MM.1S (cell line): ENCODE data around the gene KCNMA1.

Experiments used
- DNase-seq: peaks from one replicate; pipeline ENCODE4 v3.0.0-alpha.2; 2015
- H2AFZ ChIP-seq: fragments of 300-600 bp; sonication (generic); 2 replicates; pipeline ENCODE4 v1.6.0; 2016; ENCODE audit warnings: antibody characterized with exemption, low read length
- H3F3A ChIP-seq: fragments of 300-600 bp; sonication (generic); 2 replicates; pipeline ENCODE4 v1.6.1; 2016; ENCODE audit warnings: mild to moderate bottlenecking, antibody characterized with exemption, low read length, moderate library complexity, mixed read lengths; ENCODE audit not compliant: insufficient read depth
- H3K27ac ChIP-seq: fragments of 300-600 bp; sonication (generic); 2 replicates; pipeline ENCODE4 v1.5.1; 2016; ENCODE audit warnings: mild to moderate bottlenecking, low read length
- H3K27me3 ChIP-seq: fragments of 300-600 bp; sonication (generic); replicated peaks from 2 replicates; pipeline ENCODE4 v1.6.0; 2016; ENCODE audit warnings: low read length; ENCODE audit not compliant: insufficient read depth
- H3K36me3 ChIP-seq: fragments of 300-600 bp; sonication (generic); replicated peaks from 2 replicates; pipeline ENCODE4 v1.6.1; 2016; ENCODE audit warnings: mild to moderate bottlenecking, low read length, mixed read lengths; ENCODE audit not compliant: insufficient read depth
- H3K4me1 ChIP-seq: fragments of 300-600 bp; sonication (generic); 2 replicates; pipeline ENCODE4 v1.6.1; 2016; ENCODE audit warnings: low read length, mixed read lengths
- H3K4me2 ChIP-seq: fragments of 300-600 bp; sonication (generic); 2 replicates; pipeline ENCODE4 v1.6.0; 2016; ENCODE audit warnings: low read depth, low read length
- H3K4me3 ChIP-seq: fragments of 300-600 bp; sonication (generic); 2 replicates; pipeline ENCODE4 v1.5.1; 2016; ENCODE audit warnings: low read length, mixed read lengths
- H3K79me2 ChIP-seq: fragments of 300-600 bp; sonication (generic); 2 replicates; pipeline ENCODE4 v1.6.1; 2016; ENCODE audit warnings: mixed run types, low read length, mixed read lengths
- H3K9ac ChIP-seq: fragments of 300-600 bp; sonication (generic); 2 replicates; pipeline ENCODE4 v1.6.1; 2016; ENCODE audit warnings: low read length, mixed read lengths
- H3K9me2 ChIP-seq: fragments of 300-600 bp; sonication (generic); replicated peaks from 2 replicates; pipeline ENCODE4 v1.6.1; 2016; ENCODE audit warnings: mild to moderate bottlenecking, low read length, mixed read lengths; ENCODE audit not compliant: insufficient read depth
- H3K9me3 ChIP-seq: fragments of 300-600 bp; sonication (generic); replicated peaks from 2 replicates; pipeline ENCODE4 v1.6.1; 2016; ENCODE audit warnings: mild to moderate bottlenecking, low read length, mixed read lengths; ENCODE audit not compliant: insufficient read depth
- H4K20me1 ChIP-seq: fragments of 300-600 bp; sonication (generic); 2 replicates; pipeline ENCODE4 v1.6.1; 2016; ENCODE audit warnings: mild to moderate bottlenecking, low read length, moderate library complexity, mixed read lengths; ENCODE audit not compliant: insufficient read depth
- CTCF ChIP-seq: fragments of 300-600 bp; sonication (generic); IDR thresholded peaks from 2 replicates; pipeline ENCODE4 v1.5.1; 2016; ENCODE audit warnings: antibody characterized with exemption, low read length, mixed read lengths
- EZH2 ChIP-seq: fragments of 300-600 bp; sonication (generic); optimal IDR thresholded peaks from 2 replicates; pipeline ENCODE3; 2017; ENCODE audit warnings: low read depth, mild to moderate bottlenecking, antibody characterized with exemption, low read length, mixed read lengths
- EZH2phosphoT487 ChIP-seq: fragments of 300-600 bp; sonication (generic); IDR thresholded peaks from 2 replicates; pipeline ENCODE4 v1.6.1; 2018; ENCODE audit warnings: antibody characterized with exemption, low read length

The KCNMA1 gene

GRCh38 chr10:77114181-77114821 lies 523.3 kb downstream of the KCNMA1 start:
- H3K4me3 ChIP-seq: no peak overlapping the region

GRCh38 chr10:77111611-77112550 lies 525.7 kb downstream of the KCNMA1 start:
- Histone ChIP-seq H3K9me2 (no peaks in the 10 kb centered on the region), H3K36me3 (no peaks in the 10 kb centered on the region), H3K27me3 (no peaks in the 10 kb centered on the region), H3K79me2 (no peaks in the 10 kb centered on the region), H3F3A (no peaks in the 10 kb centered on the region), H2AFZ (no peak overlapping the region), H3K27ac (no peak overlapping the region), H3K4me1 (no peaks in the 10 kb centered on the region), H3K9ac (no peak overlapping the region), H3K4me2 (no peak overlapping the region), H3K9me3 (no peaks in the 10 kb centered on the region), H3K4me3 (no peak overlapping the region), H4K20me1 (no peaks in the 10 kb centered on the region)
- TF ChIP-seq CTCF (peak; percentile 81), EZH2phosphoT487 (no peak)
- peak; percentile 39 for DNase-seq

More at GRCh38 chr10:77114181-77114821, 523.3 kb downstream of the KCNMA1 start:
- H3K9me2 ChIP-seq: no peaks in the 10 kb centered on the region
- no peak overlapping the region for H3K27ac ChIP-seq
- TF ChIP-seq CTCF: no peak
- TF ChIP-seq EZH2phosphoT487: no peak
- TF ChIP-seq EZH2: no peak
- no peaks in the 10 kb centered on the region for H3F3A ChIP-seq
- H3K9ac ChIP-seq: no peak overlapping the region
- H2AFZ ChIP-seq: no peak overlapping the region
- no peaks in the 10 kb centered on the region for H3K79me2 ChIP-seq
- no peaks in the 10 kb centered on the region for H4K20me1 ChIP-seq
- no peak for DNase-seq
- no peaks in the 10 kb centered on the region for H3K9me3 ChIP-seq
- no peaks in the 10 kb centered on the region for H3K27me3 ChIP-seq
- no peaks in the 10 kb centered on the region for H3K36me3 ChIP-seq
- no peaks in the 10 kb centered on the region for H3K4me1 ChIP-seq
- no peak overlapping the region for H3K4me2 ChIP-seq

GRCh38 chr10:77110757-77111156 lies 526.9 kb downstream of the KCNMA1 start:
- Histone ChIP-seq H3K9me3 (no peaks in the 10 kb centered on the region), H3K27ac (no peak overlapping the region), H3K4me2 (no peak overlapping the region)

More at GRCh38 chr10:77110757-77111156, 526.9 kb downstream of the KCNMA1 start:
- Histone ChIP-seq H3K4me3 (no peak overlapping the region), H3K9ac (no peak overlapping the region), H2AFZ (no peak overlapping the region), H3K27me3 (no peaks in the 10 kb centered on the region), H3K79me2 (no peaks in the 10 kb centered on the region), H3K4me1 (no peaks in the 10 kb centered on the region), H3F3A (no peaks in the 10 kb centered on the region), H3K36me3 (no peaks in the 10 kb centered on the region), H3K9me2 (no peaks in the 10 kb centered on the region), H4K20me1 (no peaks in the 10 kb centered on the region)
- no peak for DNase-seq
- TF ChIP-seq CTCF (no peak), EZH2 (no peak), EZH2phosphoT487 (no peak)
